WTC11 (cell line): Measurements from ENCODE around the gene GALP. TPM values are rescaled to one million over a fixed set of nuclear protein-coding genes. Genes with fewer than 3 reads are reported as not detected.

Experiments used
- ATAC-seq: fragments of 200-7000 bp; cut with Tn5 transposase; 2 replicates; pipeline ENCODE4 v1.10.0; 2021; ENCODE audit warnings: mild to moderate bottlenecking, moderate library complexity
- CTCF ChIA-PET: fragments of 300-600 bp; sonication (Branson Sonifier 250); formaldehyde crosslinking; loops from one replicate; lab custom pipeline; 2021; ENCODE audit warnings: antibody characterized with exemption; lab: Charles Lee
- POLR2A ChIA-PET: fragments of 350-600 bp; sonication (Branson Sonifier 250); formaldehyde crosslinking; loops from one replicate; lab custom pipeline; 2021; ENCODE audit warnings: antibody characterized with exemption; lab: Charles Lee
- DNase-seq: peaks from one replicate; pipeline ENCODE4 v3.0.0; 2021; ENCODE audit warnings: low spot score
- H3K27ac Mint-ChIP-seq: 2 replicates; pipeline ENCODE4 v1.8.0; 2021; ENCODE audit warnings: mixed read lengths
- H3K27me3 Mint-ChIP-seq: 2 replicates; pipeline ENCODE4 v1.8.0; 2021; ENCODE audit warnings: low read depth, mild to moderate bottlenecking, moderate library complexity, mixed read lengths
- H3K36me3 Mint-ChIP-seq: 2 replicates; pipeline ENCODE4 v1.8.0; 2021; ENCODE audit warnings: mixed read lengths
- H3K4me1 Mint-ChIP-seq: 2 replicates; pipeline ENCODE4 v1.8.0; 2022; ENCODE audit warnings: mixed read lengths
- H3K4me3 Mint-ChIP-seq: 2 replicates; pipeline ENCODE4 v1.8.0; 2021; ENCODE audit warnings: mild to moderate bottlenecking, moderate library complexity, mixed read lengths
- H3K9me3 Mint-ChIP-seq: 2 replicates; pipeline ENCODE4 v1.8.0; 2021; ENCODE audit warnings: mixed read lengths
- ATF1 ChIP-seq: sonication (generic); formaldehyde crosslinking; IDR thresholded peaks from 2 replicates; pipeline ENCODE4 v1.8.1; 2023; ENCODE audit warnings: mild to moderate bottlenecking, moderate library complexity, missing genetic modification reagents
- CBFB ChIP-seq: sonication (generic); formaldehyde crosslinking; IDR thresholded peaks from 2 replicates; pipeline ENCODE4 v1.8.1; 2022; ENCODE audit warnings: mild to moderate bottlenecking, low read depth, missing genetic modification reagents
- CREM ChIP-seq: sonication (generic); formaldehyde crosslinking; IDR thresholded peaks from 2 replicates; pipeline ENCODE4 v1.8.1; 2022; ENCODE audit warnings: mild to moderate bottlenecking, missing genetic modification reagents, moderate library complexity
- FOXJ3 ChIP-seq: sonication (generic); formaldehyde crosslinking; IDR thresholded peaks from 2 replicates; pipeline ENCODE4 v1.9.0; 2021; ENCODE audit warnings: missing genetic modification reagents, mild to moderate bottlenecking, borderline replicate concordance
- GRHL2 ChIP-seq: fragments of 250-450 bp; sonication (Bioruptor Pico); IDR thresholded peaks from 2 replicates; pipeline ENCODE4 v1.8.0; 2022; ENCODE audit warnings: mild to moderate bottlenecking, moderate library complexity; ENCODE audit not compliant: insufficient replicate concordance, severe bottlenecking
- GTF2I ChIP-seq: fragments of 250-450 bp; sonication (Bioruptor Pico); conservative IDR thresholded peaks from 2 replicates; pipeline ENCODE4 v1.4.0; 2021; ENCODE audit warnings: mild to moderate bottlenecking
- IRF1 ChIP-seq: sonication (generic); formaldehyde crosslinking; IDR thresholded peaks from 2 replicates; pipeline ENCODE4 v1.8.0; 2023; ENCODE audit warnings: missing genetic modification reagents
- MXD4 ChIP-seq: fragments of 250-450 bp; sonication (Bioruptor Pico); IDR thresholded peaks from 2 replicates; pipeline ENCODE4 v1.8.0; 2021; ENCODE audit warnings: mild to moderate bottlenecking, moderate library complexity, borderline replicate concordance
- NFATC4 ChIP-seq: fragments of 250-450 bp; sonication (Bioruptor Pico); IDR thresholded peaks from 2 replicates; pipeline ENCODE4 v1.9.0; 2021; ENCODE audit warnings: mild to moderate bottlenecking
- NFE2L1 ChIP-seq: sonication (generic); formaldehyde crosslinking; IDR thresholded peaks from 2 replicates; pipeline ENCODE4 v1.8.1; 2023; ENCODE audit warnings: missing genetic modification reagents
- NFYB ChIP-seq: sonication (generic); formaldehyde crosslinking; conservative IDR thresholded peaks from 2 replicates; pipeline ENCODE4 v1.8.0; 2022; ENCODE audit warnings: low read depth, missing genetic modification reagents
- NR1H2 ChIP-seq: sonication (generic); formaldehyde crosslinking; IDR thresholded peaks from 2 replicates; pipeline ENCODE4 v1.9.0; 2021; ENCODE audit warnings: mild to moderate bottlenecking, moderate library complexity, missing genetic modification reagents
- PRDM15 ChIP-seq: sonication (generic); formaldehyde crosslinking; IDR thresholded peaks from 2 replicates; pipeline ENCODE4 v1.8.0; 2022; ENCODE audit warnings: missing genetic modification reagents
- RORB ChIP-seq: fragments of 250-450 bp; sonication (Bioruptor Pico); IDR thresholded peaks from 2 replicates; pipeline ENCODE4 v1.9.0; 2021; ENCODE audit warnings: mild to moderate bottlenecking
- SMAD3 ChIP-seq: sonication (generic); formaldehyde crosslinking; IDR thresholded peaks from 2 replicates; pipeline ENCODE4 v1.8.0; 2022; ENCODE audit warnings: missing genetic modification reagents, mild to moderate bottlenecking, borderline replicate concordance
- SMAD4 ChIP-seq: sonication (generic); formaldehyde crosslinking; IDR thresholded peaks from 2 replicates; pipeline ENCODE4 v1.8.0; 2022; ENCODE audit warnings: mild to moderate bottlenecking, missing genetic modification reagents
- SP1 ChIP-seq: sonication (generic); formaldehyde crosslinking; conservative IDR thresholded peaks from 2 replicates; pipeline ENCODE4 v1.8.1; 2022; ENCODE audit warnings: missing genetic modification reagents
- TEAD1 ChIP-seq: sonication (generic); formaldehyde crosslinking; IDR thresholded peaks from 2 replicates; pipeline ENCODE4 v1.8.0; 2022; ENCODE audit warnings: mild to moderate bottlenecking, missing genetic modification reagents
- ZNF121 ChIP-seq: sonication (generic); formaldehyde crosslinking; IDR thresholded peaks from 2 replicates; pipeline ENCODE4 v1.8.0; 2023; ENCODE audit warnings: missing genetic modification reagents
- ZNF317 ChIP-seq: sonication (generic); formaldehyde crosslinking; IDR thresholded peaks from 2 replicates; pipeline ENCODE4 v1.8.1; 2023; ENCODE audit warnings: low read depth, mild to moderate bottlenecking, moderate library complexity, missing genetic modification reagents, borderline replicate concordance
- ZNF671 ChIP-seq: fragments of 250-450 bp; sonication (Bioruptor Pico); IDR thresholded peaks from 2 replicates; pipeline ENCODE4 v1.8.0; 2021; ENCODE audit warnings: mild to moderate bottlenecking
- total RNA-seq: library from RNA; stranded (reverse); gene quantifications from 3 replicates; pipeline ENCODE4 v1.2.3, GENCODE V29; 2021
- TF ChIP-seq, protein P1 (sequence below): sonication (generic); formaldehyde crosslinking; IDR thresholded peaks from 2 replicates; pipeline ENCODE4 v1.8.1; 2023; ENCODE audit warnings: mild to moderate bottlenecking, missing genetic modification reagents
- TF ChIP-seq, protein P2 (sequence below): sonication (generic); formaldehyde crosslinking; conservative IDR thresholded peaks from 2 replicates; pipeline ENCODE4 v1.8.1; 2022; ENCODE audit warnings: mild to moderate bottlenecking, missing genetic modification reagents
- TF ChIP-seq, protein P3 (sequence below): sonication (generic); formaldehyde crosslinking; IDR thresholded peaks from 2 replicates; pipeline ENCODE4 v1.8.1; 2022; ENCODE audit warnings: mild to moderate bottlenecking, missing genetic modification reagents, moderate library complexity, borderline replicate concordance
- TF ChIP-seq, protein P4 (sequence below): sonication (generic); formaldehyde crosslinking; IDR thresholded peaks from 2 replicates; pipeline ENCODE4 v1.8.1; 2022; ENCODE audit warnings: mild to moderate bottlenecking, moderate library complexity, missing genetic modification reagents
- TF ChIP-seq, protein P5 (sequence below): sonication (generic); formaldehyde crosslinking; IDR thresholded peaks from 2 replicates; pipeline ENCODE4 v1.8.1; 2023; ENCODE audit warnings: mild to moderate bottlenecking, missing genetic modification reagents, moderate library complexity
- TF ChIP-seq, protein P6 (sequence below): fragments of 250-450 bp; sonication (Bioruptor Pico); IDR thresholded peaks from 2 replicates; pipeline ENCODE4 v1.9.0; 2021; ENCODE audit warnings: moderate library complexity, mild to moderate bottlenecking, inconsistent platforms, borderline replicate concordance

GALP gene
- total RNA-seq, 1 experiment from 2014 or later, result not detected

- no peak for ATAC-seq
- no peak overlapping the region for H3K4me3 Mint-ChIP-seq
- ChIA-PET CTCF (interaction anchor here (1.0 to 3.7 kb wide), 6 partner anchors 10 to 32 kb away, joined by 3 to 25 read pairs (median 5); no protein-coding TSS in a partner anchor), POLR2A (no interaction called here)
- TF ChIP-seq NR1H2, result no peak
- TF ChIP-seq SMAD3 (CRISPR knock-in tag), result no peak
- no peak for TF ChIP-seq SMAD4 (CRISPR knock-in tag)
- no peak for TF ChIP-seq ZNF671 (CRISPR knock-in tag)
- no peak for TF ChIP-seq NFE2L1 (CRISPR knock-in tag)
- no peak for TF ChIP-seq ZNF317 (CRISPR knock-in tag)
- TF ChIP-seq CREM (CRISPR knock-in tag), result no peak
- no peak for TF ChIP-seq TEAD1 (CRISPR knock-in tag)
- TF ChIP-seq ZNF121 (CRISPR knock-in tag), result no peak
- TF ChIP-seq CBFB (CRISPR knock-in tag), result no peak
- TF ChIP-seq, protein P1, sequence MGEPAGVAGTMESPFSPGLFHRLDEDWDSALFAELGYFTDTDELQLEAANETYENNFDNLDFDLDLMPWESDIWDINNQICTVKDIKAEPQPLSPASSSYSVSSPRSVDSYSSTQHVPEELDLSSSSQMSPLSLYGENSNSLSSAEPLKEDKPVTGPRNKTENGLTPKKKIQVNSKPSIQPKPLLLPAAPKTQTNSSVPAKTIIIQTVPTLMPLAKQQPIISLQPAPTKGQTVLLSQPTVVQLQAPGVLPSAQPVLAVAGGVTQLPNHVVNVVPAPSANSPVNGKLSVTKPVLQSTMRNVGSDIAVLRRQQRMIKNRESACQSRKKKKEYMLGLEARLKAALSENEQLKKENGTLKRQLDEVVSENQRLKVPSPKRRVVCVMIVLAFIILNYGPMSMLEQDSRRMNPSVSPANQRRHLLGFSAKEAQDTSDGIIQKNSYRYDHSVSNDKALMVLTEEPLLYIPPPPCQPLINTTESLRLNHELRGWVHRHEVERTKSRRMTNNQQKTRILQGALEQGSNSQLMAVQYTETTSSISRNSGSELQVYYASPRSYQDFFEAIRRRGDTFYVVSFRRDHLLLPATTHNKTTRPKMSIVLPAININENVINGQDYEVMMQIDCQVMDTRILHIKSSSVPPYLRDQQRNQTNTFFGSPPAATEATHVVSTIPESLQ (CRISPR knock-in tag), result no peak
- TF ChIP-seq, protein P2, sequence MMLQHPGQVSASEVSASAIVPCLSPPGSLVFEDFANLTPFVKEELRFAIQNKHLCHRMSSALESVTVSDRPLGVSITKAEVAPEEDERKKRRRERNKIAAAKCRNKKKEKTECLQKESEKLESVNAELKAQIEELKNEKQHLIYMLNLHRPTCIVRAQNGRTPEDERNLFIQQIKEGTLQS (CRISPR knock-in tag), result no peak
- no peak for TF ChIP-seq RORB (CRISPR knock-in tag)
- no peak for TF ChIP-seq NFATC4 (CRISPR knock-in tag)
- TF ChIP-seq FOXJ3, result no peak
- TF ChIP-seq IRF1 (CRISPR knock-in tag), result no peak
- TF ChIP-seq, protein P3, sequence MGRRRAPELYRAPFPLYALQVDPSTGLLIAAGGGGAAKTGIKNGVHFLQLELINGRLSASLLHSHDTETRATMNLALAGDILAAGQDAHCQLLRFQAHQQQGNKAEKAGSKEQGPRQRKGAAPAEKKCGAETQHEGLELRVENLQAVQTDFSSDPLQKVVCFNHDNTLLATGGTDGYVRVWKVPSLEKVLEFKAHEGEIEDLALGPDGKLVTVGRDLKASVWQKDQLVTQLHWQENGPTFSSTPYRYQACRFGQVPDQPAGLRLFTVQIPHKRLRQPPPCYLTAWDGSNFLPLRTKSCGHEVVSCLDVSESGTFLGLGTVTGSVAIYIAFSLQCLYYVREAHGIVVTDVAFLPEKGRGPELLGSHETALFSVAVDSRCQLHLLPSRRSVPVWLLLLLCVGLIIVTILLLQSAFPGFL (CRISPR knock-in tag), result no peak
- peaks cover 3% of the 10 kb centered on the region; the same call in 1 of the 2 replicates for H3K27me3 Mint-ChIP-seq
- peaks cover 45% of the 10 kb centered on the region for H3K4me1 Mint-ChIP-seq
- H3K9me3 Mint-ChIP-seq, result no peaks in the 10 kb centered on the region
- peak overlapping the region; percentile 98 for H3K27ac Mint-ChIP-seq
- DNase-seq, result no peak
- H3K36me3 Mint-ChIP-seq, result no peaks in the 10 kb centered on the region
These were observed 38.4 kb upstream of the GALP start for GRCh38 chr19:56137405-56137804.

- no peaks in the 10 kb centered on the region for H3K9me3 Mint-ChIP-seq
- H3K27ac Mint-ChIP-seq, result no peak overlapping the region
- H3K4me1 Mint-ChIP-seq, result peaks cover 45% of the 10 kb centered on the region
- H3K4me3 Mint-ChIP-seq, result no peak overlapping the region
- ATAC-seq, result no peak
- POLR2A ChIA-PET, result interaction anchor here (0.6 kb wide), 1 partner anchor 24 kb away, joined by 3 read pairs; no protein-coding TSS in a partner anchor
- no peaks in the 10 kb centered on the region for H3K36me3 Mint-ChIP-seq
- no peak for DNase-seq
- H3K27me3 Mint-ChIP-seq, result peaks cover 3% of the 10 kb centered on the region; the same call in 1 of the 2 replicates
- CTCF ChIA-PET, result interaction anchor here (3.7 kb wide), 1 partner anchor 17 kb away, joined by 25 read pairs; no protein-coding TSS in a partner anchor
- TF ChIP-seq SP1 (CRISPR knock-in tag) (no peak), GTF2I (CRISPR knock-in tag) (no peak), GRHL2 (CRISPR knock-in tag) (no peak), ATF1 (CRISPR knock-in tag) (no peak), NFYB (CRISPR knock-in tag) (no peak), FOXJ3 (no peak), MXD4 (CRISPR knock-in tag) (no peak), PRDM15 (CRISPR knock-in tag) (no peak), CREM (CRISPR knock-in tag) (no peak)
- TF ChIP-seq, protein P4, sequence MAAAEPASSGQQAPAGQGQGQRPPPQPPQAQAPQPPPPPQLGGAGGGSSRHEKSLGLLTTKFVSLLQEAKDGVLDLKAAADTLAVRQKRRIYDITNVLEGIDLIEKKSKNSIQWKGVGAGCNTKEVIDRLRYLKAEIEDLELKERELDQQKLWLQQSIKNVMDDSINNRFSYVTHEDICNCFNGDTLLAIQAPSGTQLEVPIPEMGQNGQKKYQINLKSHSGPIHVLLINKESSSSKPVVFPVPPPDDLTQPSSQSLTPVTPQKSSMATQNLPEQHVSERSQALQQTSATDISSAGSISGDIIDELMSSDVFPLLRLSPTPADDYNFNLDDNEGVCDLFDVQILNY (CRISPR knock-in tag), result no peak
- TF ChIP-seq, protein P5, sequence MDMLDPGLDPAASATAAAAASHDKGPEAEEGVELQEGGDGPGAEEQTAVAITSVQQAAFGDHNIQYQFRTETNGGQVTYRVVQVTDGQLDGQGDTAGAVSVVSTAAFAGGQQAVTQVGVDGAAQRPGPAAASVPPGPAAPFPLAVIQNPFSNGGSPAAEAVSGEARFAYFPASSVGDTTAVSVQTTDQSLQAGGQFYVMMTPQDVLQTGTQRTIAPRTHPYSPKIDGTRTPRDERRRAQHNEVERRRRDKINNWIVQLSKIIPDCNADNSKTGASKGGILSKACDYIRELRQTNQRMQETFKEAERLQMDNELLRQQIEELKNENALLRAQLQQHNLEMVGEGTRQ, result no peak
- TF ChIP-seq, protein P6, sequence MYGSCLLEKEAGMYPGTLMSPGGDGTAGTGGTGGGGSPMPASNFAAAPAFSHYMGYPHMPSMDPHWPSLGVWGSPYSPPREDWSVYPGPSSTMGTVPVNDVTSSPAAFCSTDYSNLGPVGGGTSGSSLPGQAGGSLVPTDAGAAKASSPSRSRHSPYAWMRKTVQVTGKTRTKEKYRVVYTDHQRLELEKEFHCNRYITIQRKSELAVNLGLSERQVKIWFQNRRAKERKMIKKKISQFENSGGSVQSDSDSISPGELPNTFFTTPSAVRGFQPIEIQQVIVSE, result no peak
These were observed 37.7 kb upstream of the GALP start for GRCh38 chr19:56138069-56138468.
